ENCODE results near the gene RASSF9. TPM values are rescaled to one million over a fixed set of nuclear protein-coding genes. Genes with fewer than 3 reads are reported as not detected.

The RASSF9 gene
- total RNA-seq, 4 donors from 2014 or later = 1.6 to 6.1 (median 2.5) TPM

- ATAC-seq = no peak
- H3K27me3 ChIP-seq = no peaks in the 10 kb centered on the region
- H3K4me3 ChIP-seq = no peak overlapping the region
- H3K36me3 ChIP-seq = no peaks in the 10 kb centered on the region
- no peak for TF ChIP-seq POLR2AphosphoS5 (IDR thresholded peaks at IDR 0.05)
- no peak for TF ChIP-seq POLR2A (IDR thresholded peaks at IDR 0.05)
- no peak for TF ChIP-seq EP300 (IDR thresholded peaks at IDR 0.05)
- no peak for TF ChIP-seq CTCF (IDR thresholded peaks at IDR 0.05)
- H3K9me3 ChIP-seq = no peaks in the 10 kb centered on the region
- H3K27ac ChIP-seq = no peak overlapping the region
- 52 to 69% methylated on average over 2 of the region's 2 CpGs for WGBS, 2 donors (ENCODE audit: low coverage in 1 of 2)
- no peaks in the 10 kb centered on the region for H3K4me1 ChIP-seq
Measured at GRCh38 chr12:85803923-85804322, 32.3 kb downstream of the RASSF9 start.

DNA sequence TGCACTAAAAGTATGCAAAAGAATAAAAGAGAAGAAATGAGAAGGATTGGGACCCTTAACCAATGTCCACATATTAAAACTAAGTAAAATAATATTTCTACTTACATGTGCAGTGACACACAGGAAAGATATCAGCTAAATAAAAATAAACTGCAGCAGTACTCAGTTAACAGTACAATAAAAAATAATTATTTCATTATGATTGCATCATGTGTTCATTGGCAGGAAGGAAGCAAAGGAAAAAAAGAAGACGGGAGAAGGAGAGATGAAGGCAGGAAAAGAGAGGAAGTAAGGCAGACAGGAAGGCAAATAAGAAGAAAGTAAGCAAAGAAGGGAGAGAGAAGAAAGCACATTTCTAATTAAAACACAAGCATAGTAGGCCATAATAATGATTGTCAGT, 33.0 kb downstream of the RASSF9 start:
- Histone ChIP-seq H3K9me3 (no peaks in the 10 kb centered on the region), H3K27me3 (no peaks in the 10 kb centered on the region), H3K36me3 (no peaks in the 10 kb centered on the region), H3K4me1 (no peaks in the 10 kb centered on the region), H3K27ac (no peak overlapping the region), H3K4me3 (no peak overlapping the region)
- TF ChIP-seq CTCF (IDR thresholded peaks at IDR 0.05) = no peak
- no peak for TF ChIP-seq POLR2A (IDR thresholded peaks at IDR 0.05)
- no peak for TF ChIP-seq EP300 (IDR thresholded peaks at IDR 0.05)
- 0 to 47% methylated on average over 1 of the region's 1 CpG for WGBS, 2 donors (ENCODE audit: low coverage in 1 of 2)
- no peak for ATAC-seq

DNA sequence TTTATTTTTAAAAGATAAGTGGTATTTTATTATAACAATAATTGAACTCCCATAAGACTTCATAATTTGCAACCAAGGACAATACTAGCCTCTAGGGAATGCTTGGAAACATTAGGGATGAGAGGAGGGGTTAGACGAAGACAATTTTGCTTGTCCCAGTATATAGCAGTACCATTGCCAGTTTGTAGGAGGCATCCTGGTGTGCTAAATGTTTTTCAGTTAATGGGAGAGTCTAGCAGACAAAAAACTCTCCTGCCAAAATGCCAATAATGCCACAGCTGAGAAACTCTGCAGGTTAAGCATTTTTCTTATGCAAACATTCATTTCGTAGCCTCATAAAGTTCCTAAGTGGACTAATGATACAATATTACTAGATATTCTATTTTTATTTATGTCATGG, 38.1 kb downstream of the RASSF9 start:
- 74 to 82% methylated on average over 2 of the region's 2 CpGs for WGBS, 2 donors (ENCODE audit: low coverage in 1 of 2)
- TF ChIP-seq POLR2AphosphoS5 (IDR thresholded peaks at IDR 0.05) (no peak), POLR2A (IDR thresholded peaks at IDR 0.05) (no peak), CTCF (IDR thresholded peaks at IDR 0.05) (no peak)
- Histone ChIP-seq H3K27ac (no peak overlapping the region), H3K9me3 (no peaks in the 10 kb centered on the region), H3K36me3 (no peaks in the 10 kb centered on the region), H3K4me3 (no peak overlapping the region), H3K4me1 (no peaks in the 10 kb centered on the region), H3K27me3 (no peaks in the 10 kb centered on the region)
- no peak for ATAC-seq

DNA sequence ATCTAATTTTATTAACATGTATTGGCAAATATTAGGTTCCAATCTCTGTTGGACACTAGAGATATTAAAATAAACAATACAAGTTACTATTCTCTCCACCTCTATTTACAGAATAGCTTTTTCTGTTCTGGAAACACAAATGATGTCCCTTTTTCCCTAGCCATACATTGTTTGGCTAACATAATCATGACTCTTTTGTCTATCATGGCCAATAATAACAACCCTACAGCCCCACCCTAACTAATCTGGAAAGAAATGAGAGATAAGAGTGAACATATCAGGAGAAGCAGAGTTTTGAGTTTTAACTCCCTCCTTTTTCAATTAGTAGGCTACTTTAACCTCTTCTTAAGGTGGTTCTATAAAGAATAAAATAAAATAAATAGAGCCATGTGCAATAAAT, 40.2 kb downstream of the RASSF9 start:
- Histone ChIP-seq H3K27ac (no peak overlapping the region), H3K36me3 (no peaks in the 10 kb centered on the region), H3K4me1 (no peaks in the 10 kb centered on the region), H3K4me3 (no peak overlapping the region), H3K27me3 (no peaks in the 10 kb centered on the region), H3K9me3 (no peaks in the 10 kb centered on the region)
- ATAC-seq = no peak
- TF ChIP-seq CTCF (IDR thresholded peaks at IDR 0.05) (no peak), EP300 (IDR thresholded peaks at IDR 0.05) (no peak), POLR2AphosphoS5 (IDR thresholded peaks at IDR 0.05) (no peak), POLR2A (IDR thresholded peaks at IDR 0.05) (no peak)

DNA sequence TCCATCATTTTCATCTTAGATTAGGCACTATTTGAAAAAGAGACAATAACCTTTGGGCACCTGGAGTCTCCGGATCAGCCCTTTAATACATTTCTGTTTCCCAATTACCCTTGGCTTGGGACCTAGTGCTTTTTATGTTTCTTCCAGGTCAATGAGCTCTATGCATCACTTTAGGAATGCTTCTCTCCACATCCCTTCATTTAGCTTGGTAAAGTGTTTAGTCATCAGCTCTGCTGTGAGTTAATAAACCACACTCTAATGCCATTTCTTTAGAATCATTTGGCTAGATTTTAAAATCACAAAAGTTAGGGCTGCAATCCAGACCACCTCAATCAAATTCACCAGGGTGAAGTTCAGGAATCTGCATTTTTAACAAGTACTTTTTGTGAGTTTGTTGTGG, 41.7 kb downstream of the RASSF9 start:
- Histone ChIP-seq H3K4me1 (no peaks in the 10 kb centered on the region), H3K27me3 (no peaks in the 10 kb centered on the region), H3K36me3 (no peaks in the 10 kb centered on the region), H3K4me3 (no peak overlapping the region), H3K27ac (no peak overlapping the region), H3K9me3 (no peaks in the 10 kb centered on the region)
- WGBS, 2 donors (ENCODE audit: low coverage in 1 of 2) = 89 to 100% methylated on average over 1 of the region's 1 CpG
- TF ChIP-seq POLR2AphosphoS5 (IDR thresholded peaks at IDR 0.05) (no peak), EP300 (IDR thresholded peaks at IDR 0.05) (no peak), POLR2A (IDR thresholded peaks at IDR 0.05) (no peak), CTCF (IDR thresholded peaks at IDR 0.05) (no peak)
- no peak for ATAC-seq

All from gastroesophageal sphincter (tissue), 4 donors.